H1 (cell line): ENCODE data around the gene ATP5MC2. TPM values are rescaled to one million over a fixed set of nuclear protein-coding genes. Genes with fewer than 3 reads are reported as not detected.

Experiments
- CTCF ChIA-PET: fragments of 300-600 bp; sonication (Branson Sonifier 250); formaldehyde crosslinking; loops from one replicate; lab custom pipeline; 2021; ENCODE audit not compliant: partially characterized antibody; lab: Charles Lee
- POLR2A ChIA-PET: fragments of 300-600 bp; sonication (Branson Sonifier 250); formaldehyde crosslinking; loops from one replicate; lab custom pipeline; 2021; ENCODE audit warnings: inconsistent platforms; ENCODE audit not compliant: partially characterized antibody; lab: Charles Lee
- DNase-seq, 2 experiments: peaks; one replicate each; pipeline versions ENCODE4 v3.0.0 to v3.0.0-alpha.2; 2010 to 2022; ENCODE audit warnings: low spot score in 2 of 2, low read depth in 1 of 2, mixed read lengths in 1 of 2
- FAIRE-seq: peaks from 2 replicates; lab custom pipeline; 2011; peaks lifted over from hg19 to GRCh38; lab: Jason Lieb, UNC
- H2AFZ ChIP-seq: 2 replicates; pipeline ENCODE4 v1.8.1; 2012; ENCODE audit warnings: low read length, inconsistent platforms
- H2AK5ac ChIP-seq: 2 replicates; pipeline ENCODE4 v1.6.1; 2013; ENCODE audit warnings: low read depth, low read length
- H2BK120ac ChIP-seq: replicated peaks from 2 replicates; pipeline ENCODE3; 2013; ENCODE audit warnings: low read depth, low read length, inconsistent platforms
- H2BK12ac ChIP-seq: 2 replicates; pipeline ENCODE4 v1.6.1; 2013; ENCODE audit warnings: low read depth, low read length
- H2BK15ac ChIP-seq: 2 replicates; pipeline ENCODE4 v1.6.1; 2013; ENCODE audit warnings: low read length
- H2BK20ac ChIP-seq: 2 replicates; pipeline ENCODE4 v1.6.1; 2013; ENCODE audit warnings: low read length
- H2BK5ac ChIP-seq: 2 replicates; pipeline ENCODE4 v1.6.1; 2013; ENCODE audit warnings: low read depth, low read length
- H3K14ac ChIP-seq: 2 replicates; pipeline ENCODE4 v1.6.1; 2013; ENCODE audit warnings: inconsistent platforms; ENCODE audit not compliant: insufficient read length
- H3K18ac ChIP-seq: 2 replicates; pipeline ENCODE4 v1.6.1; 2013; ENCODE audit warnings: low read length; ENCODE audit errors: extremely low read depth
- H3K23ac ChIP-seq: 2 replicates; pipeline ENCODE4 v1.6.1; 2013; ENCODE audit warnings: inconsistent platforms; ENCODE audit not compliant: insufficient read length
- H3K23me2 ChIP-seq: 2 replicates; pipeline ENCODE4 v1.6.1; 2013; ENCODE audit warnings: low read depth, low read length
- H3K27ac ChIP-seq: 2 replicates; pipeline ENCODE4 v1.6.1; 2011; ENCODE audit warnings: low read depth, low read length, inconsistent platforms
- H3K27me3 ChIP-seq, 4 experiments: replicated peaks in 1 of 4; 1 replicate in 1 of 4; 2 replicates in 3 of 4; pipeline versions ENCODE4 v1.6.1 to v1.8.1; 2011 to 2013; ENCODE audit warnings: low read length in 3 of 4, mild to moderate bottlenecking in 3 of 4, inconsistent platforms in 2 of 4, mixed read lengths in 2 of 4, moderate library complexity in 1 of 4; ENCODE audit not compliant: control insufficient read depth in 3 of 4, insufficient read depth in 3 of 4; ENCODE audit errors: extremely low read depth in 1 of 4
- H3K36me3 ChIP-seq, 4 experiments: 2 replicates each; pipeline versions ENCODE4 v1.6.1 to v1.8.1; 2011 to 2013; ENCODE audit warnings: mild to moderate bottlenecking in 4 of 4, low read length in 3 of 4, moderate library complexity in 2 of 4, control low read depth in 1 of 4, inconsistent platforms in 1 of 4; ENCODE audit not compliant: insufficient read depth in 4 of 4, control insufficient read depth in 2 of 4
- H3K4ac ChIP-seq: replicated peaks from 2 replicates; pipeline ENCODE3; 2013; ENCODE audit warnings: low read length, low read depth, mixed read lengths, inconsistent platforms; ENCODE audit not compliant: insufficient read length
- H3K4me1 ChIP-seq, 4 experiments: replicated peaks in 1 of 4; 1 replicate in 1 of 4; 2 replicates in 3 of 4; pipeline versions ENCODE4 v1.6.1 to v1.8.1; 2011 to 2013; ENCODE audit warnings: low read length in 3 of 4, inconsistent platforms in 2 of 4, mixed read lengths in 1 of 4; ENCODE audit not compliant: insufficient read depth in 4 of 4, control insufficient read depth in 3 of 4
- H3K4me2 ChIP-seq, 2 experiments: 2 replicates each; pipeline versions ENCODE4 v1.6.1 to v1.8.1; 2011 to 2013; ENCODE audit warnings: low read depth in 2 of 2, low read length in 2 of 2, control low read depth in 1 of 2, inconsistent platforms in 1 of 2, mild to moderate bottlenecking in 1 of 2; ENCODE audit not compliant: insufficient read depth in 1 of 2
- H3K4me3 ChIP-seq, 4 experiments: fragments of 200-600, 300-600 bp in 1 of 4; sonication (generic), shearing (Covaris generic), sonication (Bioruptor Twin) in 1 of 4; 2 replicates each; pipeline versions ENCODE4 v1.5.1 to v1.8.1; 2011 to 2016; ENCODE audit warnings: low read length in 4 of 4, low read depth in 3 of 4, control low read depth in 2 of 4, inconsistent platforms in 2 of 4, mild to moderate bottlenecking in 2 of 4, mixed read lengths in 1 of 4, moderate library complexity in 1 of 4; ENCODE audit not compliant: insufficient read depth in 2 of 4; ENCODE audit errors: extremely low read depth in 1 of 4
- H3K56ac ChIP-seq: replicated peaks from 2 replicates; pipeline ENCODE3; 2013; ENCODE audit warnings: low read depth, mild to moderate bottlenecking, mixed read lengths, low read length, inconsistent platforms; ENCODE audit not compliant: insufficient read length
- H3K79me1 ChIP-seq: 2 replicates; pipeline ENCODE4 v1.6.1; 2013; ENCODE audit warnings: low read depth, low read length, control low read depth
- H3K79me2 ChIP-seq, 2 experiments: 2 replicates each; pipeline versions ENCODE4 v1.6.1 to v1.8.1; 2012 to 2013; ENCODE audit warnings: low read length in 2 of 2, mild to moderate bottlenecking in 2 of 2, inconsistent platforms in 1 of 2; ENCODE audit not compliant: insufficient read depth in 2 of 2, control insufficient read depth in 1 of 2
- H3K9ac ChIP-seq, 4 experiments: replicated peaks in 1 of 4; 1 replicate in 1 of 4; 2 replicates in 3 of 4; pipeline versions ENCODE4 v1.6.1 to v1.8.1; 2011 to 2013; ENCODE audit warnings: low read depth in 3 of 4, low read length in 3 of 4, control low read depth in 2 of 4, mild to moderate bottlenecking in 2 of 4, moderate library complexity in 2 of 4, inconsistent platforms in 1 of 4; ENCODE audit errors: extremely low read depth in 1 of 4
- H3K9me3 ChIP-seq, 2 experiments: 2 replicates each; pipeline versions ENCODE4 v1.6.1 to v1.8.1; 2012 to 2013; ENCODE audit warnings: mild to moderate bottlenecking in 2 of 2, moderate library complexity in 2 of 2, control low read depth in 1 of 2, inconsistent platforms in 1 of 2, low read depth in 1 of 2, low read length in 1 of 2, mixed read lengths in 1 of 2; ENCODE audit not compliant: insufficient read depth in 2 of 2
- H4K20me1 ChIP-seq, 2 experiments: replicated peaks in 1 of 2; 2 replicates each; pipeline versions ENCODE3 to v1.8.1; 2011 to 2013; ENCODE audit warnings: inconsistent platforms in 2 of 2, low read length in 2 of 2, mild to moderate bottlenecking in 1 of 2; ENCODE audit not compliant: insufficient read depth in 2 of 2, control insufficient read depth in 1 of 2
- H4K5ac ChIP-seq: 2 replicates; pipeline ENCODE4 v1.6.1; 2013; ENCODE audit warnings: low read length, low read depth, mixed read lengths, inconsistent platforms; ENCODE audit not compliant: insufficient read length
- H4K8ac ChIP-seq: 2 replicates; pipeline ENCODE4 v1.8.0; 2013; ENCODE audit warnings: mild to moderate bottlenecking, moderate library complexity, low read length, inconsistent platforms; ENCODE audit not compliant: insufficient read depth; ENCODE audit errors: extremely low read depth
- H4K91ac ChIP-seq: replicated peaks from 2 replicates; pipeline ENCODE3; 2013; ENCODE audit warnings: low read length, mixed read lengths, inconsistent platforms; ENCODE audit not compliant: insufficient read length
- BRCA1 ChIP-seq: IDR thresholded peaks from 2 replicates; pipeline ENCODE4 v1.6.1; 2012; ENCODE audit warnings: low read depth, low read length, improper control_type of control experiment
- CHD1 ChIP-seq: IDR thresholded peaks from 2 replicates; pipeline ENCODE4 v1.6.1; 2012; ENCODE audit warnings: low read depth, low read length, improper control_type of control experiment
- EP300 ChIP-seq, 2 experiments: IDR thresholded peaks; 1 replicate in 1 of 2; 2 replicates in 1 of 2; pipeline ENCODE4 v1.6.1; 2011 to 2012; ENCODE audit warnings: low read depth in 2 of 2, low read length in 2 of 2, mild to moderate bottlenecking in 2 of 2, borderline replicate concordance in 1 of 2, inconsistent platforms in 1 of 2, moderate library complexity in 1 of 2
- HDAC6 ChIP-seq: IDR thresholded peaks from one replicate; pipeline ENCODE4 v1.7.1; 2012; ENCODE audit warnings: low read depth, mild to moderate bottlenecking, inconsistent platforms, low read length, moderate library complexity
- JUN ChIP-seq: IDR thresholded peaks from 2 replicates; pipeline ENCODE4 v1.6.1; 2011; ENCODE audit warnings: low read depth, mild to moderate bottlenecking, improper control_type of control experiment, low read length
- MAFK ChIP-seq: IDR thresholded peaks from 2 replicates; pipeline ENCODE4 v1.6.1; 2012; ENCODE audit warnings: low read depth, mild to moderate bottlenecking, improper control_type of control experiment, low read length
- NANOG ChIP-seq: IDR thresholded peaks from 2 replicates; pipeline ENCODE4 v1.6.1; 2011; ENCODE audit warnings: low read length, low read depth, mild to moderate bottlenecking, inconsistent platforms; ENCODE audit not compliant: insufficient read depth, poor library complexity, severe bottlenecking
- NRF1 ChIP-seq: IDR thresholded peaks from 2 replicates; pipeline ENCODE4 v1.6.1; 2011; ENCODE audit warnings: mild to moderate bottlenecking, low read depth, low read length, improper control_type of control experiment
- RNF2 ChIP-seq: fragments of 200-900, 300-1000 bp; sonication (generic); IDR thresholded peaks from 2 replicates; pipeline ENCODE4 v1.7.1; 2016; ENCODE audit warnings: borderline replicate concordance, low read depth, mild to moderate bottlenecking, antibody characterized with exemption, low read length; ENCODE audit not compliant: poor library complexity, severe bottlenecking; ENCODE audit errors: missing control alignments
- SIX5 ChIP-seq: IDR thresholded peaks from 2 replicates; pipeline ENCODE4 v1.6.1; 2011; ENCODE audit warnings: mild to moderate bottlenecking, low read depth, low read length
- SP4 ChIP-seq: IDR thresholded peaks from 2 replicates; pipeline ENCODE4 v1.6.1; 2012; ENCODE audit warnings: low read length, inconsistent platforms
- YY1 ChIP-seq: IDR thresholded peaks from 2 replicates; pipeline ENCODE4 v1.6.1; 2011; ENCODE audit warnings: low read depth, mild to moderate bottlenecking, low read length
- WGBS, 2 experiments: shearing (Covaris generic) in 1 of 2; methylation state at CpG; one replicate each; pipeline versions ENCODE4 v1.1.6 to v1.1.7; 2013 to 2015; ENCODE audit warnings: low lambda C conversion rate in 2 of 2, mixed read lengths in 2 of 2, inconsistent platforms in 1 of 2, low coverage in 1 of 2, missing lambda C conversion rate in 1 of 2; ENCODE audit not compliant: insufficient replicate concordance in 2 of 2, insufficient coverage in 1 of 2, insufficient read length in 1 of 2; ENCODE audit errors: extremely low coverage in 1 of 2, missing lambda C conversion rate in 1 of 2; 5-methylcytosine and 5-hydroxymethylcytosine counted together
- polyA plus RNA-seq, 7 experiments: library from polyadenylated mRNA; depleted of rRNA in 3 of 7; stranded (reverse) in 5 of 7; unstranded in 2 of 7; fragments of >200 nt in 5 of 7; fragments of 200-250 nt in 2 of 7; gene quantifications; 1 replicate in 5 of 7; 2 replicates in 1 of 7; 4 replicates in 1 of 7; pipeline versions ENCODE4 v1.2.1 to v1.2.3, GENCODE V29; 2011 to 2013; ENCODE audit warnings: missing spikeins in 2 of 7, mixed read lengths in 2 of 7
- total RNA-seq: library from RNA; stranded (reverse); fragmentation: NEBNext Ultra II Directional; extraction: Animal tissue kit (Norgen Biotek cat#: 25700); gene quantifications from 2 replicates; pipeline ENCODE4 v1.2.1, GENCODE V29; 2021
- TF ChIP-seq, protein P1 (sequence below): IDR thresholded peaks from 2 replicates; pipeline ENCODE4 v1.6.1; 2012; ENCODE audit warnings: inconsistent platforms

Gene ATP5MC2
- total and polyA plus RNA-seq, 2 of the 8 experiments (the other 6 are each of a cell fraction or from before 2014, with no cell fraction given): 408 to 952 TPM

DNA sequence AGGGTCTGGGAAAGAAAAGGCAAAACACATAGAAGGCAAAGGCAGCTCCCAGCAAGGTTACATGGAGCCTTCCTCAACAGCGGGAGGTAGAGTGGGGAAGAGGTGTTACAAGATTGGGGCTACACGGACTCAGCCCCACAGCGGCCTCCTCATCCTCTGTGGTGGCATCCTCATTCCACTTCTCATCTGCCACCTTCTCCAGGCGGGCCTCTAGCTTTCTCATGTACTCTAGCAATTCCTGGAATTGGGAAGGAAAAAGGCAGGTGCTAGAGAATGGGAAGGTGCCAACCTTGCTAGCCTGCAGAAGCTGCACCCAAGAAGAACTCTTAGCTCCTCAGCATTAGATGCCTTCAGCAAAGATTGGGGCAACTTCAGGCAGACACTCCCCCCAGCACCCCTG, 38.1 kb upstream of the ATP5MC2 start:
- H4K20me1 ChIP-seq: peaks cover 0 to 3% of the 10 kb centered on the region in 2 experiments
- no peak overlapping the region for H2BK5ac ChIP-seq
- H3K4me1 ChIP-seq: no peaks in the 10 kb centered on the region; a peak in 1 of 7 replicates
- POLR2A ChIA-PET: interaction anchor here (0.7 to 2.2 kb wide), 3 partner anchors 25 to 442 kb away, joined by 3 to 5 read pairs (median 3); partner anchors contain the start of gene ATP5MC2
- no peak overlapping the region for H2BK15ac ChIP-seq
- no peaks in the 10 kb centered on the region for H3K36me3 ChIP-seq
- H3K79me2 ChIP-seq: no peaks in the 10 kb centered on the region
- FAIRE-seq: no peak
- H4K91ac ChIP-seq: no peak overlapping the region
- CTCF ChIA-PET: interaction anchor here (0.9 to 5.6 kb wide), 7 partner anchors 8 to 31 kb away, joined by 3 to 82 read pairs (median 5); no protein-coding TSS in a partner anchor
- H4K5ac ChIP-seq: no peak overlapping the region
- no peaks in the 10 kb centered on the region; a peak in 1 of 7 replicates for H3K27me3 ChIP-seq
- no peak overlapping the region for H3K23ac ChIP-seq
- H2BK20ac ChIP-seq: no peak overlapping the region
- WGBS, 2 experiments: 75% methylated on average over 4 of the region's 4 CpGs; no CpG with 5 or more reads in 1 of the 2 experiments
- H2AK5ac ChIP-seq: no peak overlapping the region
- H3K14ac ChIP-seq: no peak overlapping the region
- no peak overlapping the region for H2BK12ac ChIP-seq
- H3K18ac ChIP-seq: no peak overlapping the region
- DNase-seq: no peak
- no peak overlapping the region for H2AFZ ChIP-seq
- H4K8ac ChIP-seq: no peak overlapping the region
- no peak overlapping the region for H2BK120ac ChIP-seq
- H3K9me3 ChIP-seq: no peaks in the 10 kb centered on the region
- no peaks in the 10 kb centered on the region for H3K23me2 ChIP-seq
- H3K4me3 ChIP-seq: no peak overlapping the region
- H3K4me2 ChIP-seq: no peak overlapping the region
- no peak overlapping the region for H3K27ac ChIP-seq
- H3K4ac ChIP-seq: no peak overlapping the region
- H3K79me1 ChIP-seq: no peaks in the 10 kb centered on the region
- no peak overlapping the region for H3K9ac ChIP-seq
- H3K56ac ChIP-seq: no peak overlapping the region
- TF ChIP-seq EP300 (IDR thresholded peaks at IDR 0.05; ENCODE audit: borderline replicate concordance in 1 of 2, low read depth in 2 of 2, low read length in 2 of 2) (no peak), HDAC6 (no peak), YY1 (no peak), SIX5 (no peak), CHD1 (no peak), SP4 (no peak), MAFK (no peak), JUN (no peak), RNF2 (no peak), BRCA1 (no peak), NANOG (no peak), NRF1 (no peak)
- TF ChIP-seq, protein P1, sequence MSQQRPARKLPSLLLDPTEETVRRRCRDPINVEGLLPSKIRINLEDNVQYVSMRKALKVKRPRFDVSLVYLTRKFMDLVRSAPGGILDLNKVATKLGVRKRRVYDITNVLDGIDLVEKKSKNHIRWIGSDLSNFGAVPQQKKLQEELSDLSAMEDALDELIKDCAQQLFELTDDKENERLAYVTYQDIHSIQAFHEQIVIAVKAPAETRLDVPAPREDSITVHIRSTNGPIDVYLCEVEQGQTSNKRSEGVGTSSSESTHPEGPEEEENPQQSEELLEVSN: no peak
